ENCODE results near the gene ULBP3. TPM values are rescaled to one million over a fixed set of nuclear protein-coding genes. Genes with fewer than 3 reads are reported as not detected.
A peak's percentile ranks its signal among the peaks of the same experiment; 100 is the strongest.
"Not testable (repeated sequence)": the region's sequence is repeated elsewhere in the genome, so short reads cannot be mapped to it uniquely, and the experiment has no call there.

ULBP3 gene
- total and polyA plus RNA-seq, 5 experiments from 2014 or later = 0.40 to 1.3 (median 0.93) TPM; not detected in 2

DNA sequence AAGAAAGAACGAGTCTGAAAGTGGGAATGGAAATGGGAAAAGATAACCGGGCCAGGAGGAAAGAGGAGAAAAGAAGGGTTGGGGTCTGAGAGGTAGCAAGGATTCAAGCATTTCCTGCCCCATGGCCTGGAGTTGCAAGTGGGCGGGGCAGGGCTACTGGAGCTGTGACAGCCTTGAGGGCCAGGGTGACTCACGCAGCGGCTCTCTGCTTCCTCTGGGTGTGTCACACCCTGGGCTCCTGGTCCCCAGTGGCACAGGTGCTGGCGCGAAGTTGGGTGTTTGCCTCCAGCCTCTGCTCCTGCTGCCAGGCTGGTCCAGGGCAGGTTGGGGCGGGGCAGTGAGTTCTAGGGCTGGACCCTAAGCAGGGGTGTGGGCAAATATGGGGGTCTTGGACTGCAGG, 3.3 kb upstream of the ULBP3 start:
- H3K4me3 Mint-ChIP-seq = no peak overlapping the region
- H3K27ac Mint-ChIP-seq = peak overlapping the region in 1 of 10 donors; percentile 79
- H3K27me3 Mint-ChIP-seq = peaks cover 6 to 15% (median 14%) of the 10 kb centered on the region in 5 donors
- no peak for ATAC-seq
- no peaks in the 10 kb centered on the region for H3K36me3 Mint-ChIP-seq
- H3K9me3 Mint-ChIP-seq = no peaks in the 10 kb centered on the region
- peaks cover 8 to 39% (median 26%) of the 10 kb centered on the region in 4 donors for H3K4me1 Mint-ChIP-seq
- peak in 1 of 10 donors; percentile 35 for DNase-seq
- POLR2A ChIA-PET = no interaction called here

DNA sequence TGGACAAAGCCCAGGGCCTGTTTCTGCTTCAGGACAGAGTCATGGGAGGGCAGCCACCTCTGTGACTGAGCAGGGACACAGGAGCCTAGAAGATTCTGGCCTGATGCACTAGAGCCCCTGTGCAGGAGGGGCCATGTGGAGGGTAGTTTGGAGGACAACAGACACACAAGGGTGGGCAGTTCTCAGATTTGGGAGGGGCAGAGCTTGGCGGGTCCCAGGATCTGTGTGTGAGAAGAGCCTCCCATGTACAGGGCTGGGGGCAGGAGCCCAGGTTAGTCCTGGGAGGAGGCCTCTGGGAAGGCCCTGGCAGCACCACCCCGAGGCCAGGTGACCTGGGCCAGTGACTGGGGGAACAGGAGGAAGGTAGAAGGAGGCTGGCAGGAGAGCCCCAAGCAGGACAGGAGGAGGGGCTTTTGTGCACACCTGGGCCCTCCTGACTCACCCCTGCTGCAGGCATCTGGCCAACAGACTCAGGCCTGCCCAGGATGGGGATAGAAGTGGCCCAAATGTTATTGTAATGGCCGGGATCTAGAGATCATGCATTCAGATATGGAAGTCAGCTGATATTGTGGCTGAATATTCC, 1.4 kb upstream of the ULBP3 start:
- Mint-ChIP-seq H3K4me3 (peak overlapping the region in 7 of 10 donors; percentile 22 to 94 (median 45)), H3K9me3 (no peaks in the 10 kb centered on the region), H3K36me3 (no peaks in the 10 kb centered on the region), H3K27me3 (peaks cover 9 to 20% (median 15%) of the 10 kb centered on the region in 5 donors), H3K27ac (peak overlapping the region in 1 of 10 donors; percentile 24), H3K4me1 (peaks cover 12 to 29% (median 17%) of the 10 kb centered on the region in 4 donors)
- no peak for ATAC-seq
- no peak for DNase-seq
- POLR2A ChIA-PET = interaction anchor here (0.7 kb wide), 1 partner anchor 630 kb away, joined by 3 read pairs; no protein-coding TSS in a partner anchor

DNA sequence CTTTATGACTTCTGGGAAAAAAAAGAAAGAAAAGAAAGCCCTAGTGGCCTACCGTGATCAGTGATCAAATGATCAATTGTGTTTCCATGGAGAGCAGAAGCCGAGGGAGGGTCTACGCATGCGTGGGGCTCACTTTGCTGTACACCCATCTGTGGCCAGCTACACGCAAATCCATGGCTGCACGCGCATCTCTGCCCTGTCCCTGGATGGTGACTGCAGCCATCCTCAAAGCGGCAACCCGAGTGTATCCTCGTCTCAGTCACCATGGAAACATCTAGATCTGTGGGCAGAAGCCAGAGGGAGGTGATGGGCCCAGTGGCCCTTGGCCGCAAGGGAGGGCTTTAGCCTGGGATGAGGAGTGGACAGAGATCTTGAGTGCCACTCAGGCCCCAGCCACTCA, 785 bp upstream of the ULBP3 start:
- Mint-ChIP-seq H3K4me1 (peaks cover 12 to 29% (median 17%) of the 10 kb centered on the region in 4 donors), H3K36me3 (no peaks in the 10 kb centered on the region), H3K27ac (peak overlapping the region in 2 of 10 donors; percentile 14 to 64), H3K27me3 (peaks cover 8 to 20% (median 14%) of the 10 kb centered on the region in 5 donors), H3K9me3 (no peaks in the 10 kb centered on the region), H3K4me3 (peak overlapping the region; percentile 4 to 94 (median 60))
- DNase-seq (no peak), ATAC-seq (no peak)
- POLR2A ChIA-PET = no interaction called here

DNA sequence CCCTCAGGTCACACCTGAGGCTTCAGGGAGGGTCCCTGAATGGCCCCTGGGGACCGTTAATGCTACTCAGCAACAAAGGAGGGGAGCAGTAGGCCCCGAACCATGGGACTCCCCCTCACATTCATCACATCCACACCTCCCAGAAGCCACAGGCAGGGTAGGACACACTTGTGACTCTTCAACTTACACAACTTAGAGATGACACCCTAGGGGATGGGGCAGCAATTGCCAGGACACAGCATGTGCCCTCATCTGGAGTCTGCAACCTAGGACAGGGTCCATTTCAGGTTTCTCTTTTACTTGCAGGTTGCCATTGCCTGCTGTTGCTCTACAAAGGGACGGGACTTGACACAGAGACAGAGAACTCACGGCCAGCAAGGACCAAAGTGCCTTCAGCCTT, 770 bp downstream of the ULBP3 start:
- Mint-ChIP-seq H3K4me1 (peaks cover 12 to 29% (median 17%) of the 10 kb centered on the region in 4 donors), H3K9me3 (no peaks in the 10 kb centered on the region)

DNA sequence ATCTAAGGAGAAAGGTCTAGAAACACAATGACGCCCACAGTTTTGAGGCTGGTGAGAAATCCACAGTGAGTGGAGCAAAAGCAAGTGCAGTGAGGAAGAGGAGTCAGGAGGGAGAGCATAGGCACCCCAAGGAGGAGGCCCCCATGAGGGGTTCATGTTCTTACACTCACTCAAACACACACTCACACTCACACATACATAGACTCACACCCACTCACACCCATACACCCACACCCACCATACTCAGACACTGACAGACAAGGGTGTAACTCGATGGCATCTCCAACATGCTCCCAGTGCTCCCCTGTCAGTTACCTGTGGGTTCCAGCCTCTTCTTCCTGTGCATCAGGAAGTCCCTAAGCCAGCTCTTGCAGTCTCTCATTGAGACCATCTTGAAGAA, 3.8 kb downstream of the ULBP3 start:
- ATAC-seq (no peak), DNase-seq (no peak)
- peaks cover 12 to 22% (median 13%) of the 10 kb centered on the region in 4 donors for H3K4me1 Mint-ChIP-seq
- POLR2A ChIA-PET = no interaction called here
- H3K9me3 Mint-ChIP-seq = no peaks in the 10 kb centered on the region
- H3K27ac Mint-ChIP-seq = peak overlapping the region in 1 of 10 donors; percentile 60
- peaks cover 0 to 21% (median 7%) of the 10 kb centered on the region in 5 donors for H3K27me3 Mint-ChIP-seq
- H3K36me3 Mint-ChIP-seq = peaks cover 0 to 12% (median 5%) of the 10 kb centered on the region in 3 donors
- peak overlapping the region in 1 of 10 donors; percentile 33 for H3K4me3 Mint-ChIP-seq

More for the DNA sequence above, 770 bp downstream of the ULBP3 start:
- peak in 1 of 10 donors; percentile 15 for DNase-seq
- POLR2A ChIA-PET = no interaction called here
- peak overlapping the region; percentile 83 to 94 (median 90) for H3K4me3 Mint-ChIP-seq
- no peak for ATAC-seq
- peaks cover 0 to 18% (median 3%) of the 10 kb centered on the region in 5 donors for H3K27me3 Mint-ChIP-seq
- H3K36me3 Mint-ChIP-seq = peaks cover 0 to 8% (median 5%) of the 10 kb centered on the region in 3 donors
- H3K27ac Mint-ChIP-seq = peak overlapping the region in 4 of 10 donors; percentile 56 to 87 (median 64)

DNA sequence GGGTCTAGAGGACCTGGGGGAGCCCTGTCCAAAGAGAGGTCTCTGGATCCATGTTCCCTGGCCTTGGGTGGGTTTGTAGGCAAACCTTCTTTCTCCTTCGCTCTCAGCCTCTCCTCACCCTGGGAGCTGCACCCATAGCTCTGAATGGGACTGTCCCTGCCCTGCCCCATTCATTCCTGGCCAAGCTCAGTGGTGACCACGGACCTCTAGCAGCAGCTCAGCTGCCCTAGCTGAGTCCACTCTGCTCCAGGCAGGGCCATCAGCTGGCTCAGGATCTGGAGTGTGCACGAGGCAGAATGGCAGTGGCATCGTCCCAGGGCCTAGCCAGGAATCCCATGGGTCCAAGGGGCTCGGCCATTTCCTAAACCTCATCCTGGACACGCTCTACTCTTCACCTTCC, 5.3 kb downstream of the ULBP3 start:
- H3K27me3 Mint-ChIP-seq = peaks cover 4 to 23% (median 21%) of the 10 kb centered on the region in 5 donors
- H3K36me3 Mint-ChIP-seq = peaks cover 0 to 12% (median 5%) of the 10 kb centered on the region in 3 donors

DNA sequence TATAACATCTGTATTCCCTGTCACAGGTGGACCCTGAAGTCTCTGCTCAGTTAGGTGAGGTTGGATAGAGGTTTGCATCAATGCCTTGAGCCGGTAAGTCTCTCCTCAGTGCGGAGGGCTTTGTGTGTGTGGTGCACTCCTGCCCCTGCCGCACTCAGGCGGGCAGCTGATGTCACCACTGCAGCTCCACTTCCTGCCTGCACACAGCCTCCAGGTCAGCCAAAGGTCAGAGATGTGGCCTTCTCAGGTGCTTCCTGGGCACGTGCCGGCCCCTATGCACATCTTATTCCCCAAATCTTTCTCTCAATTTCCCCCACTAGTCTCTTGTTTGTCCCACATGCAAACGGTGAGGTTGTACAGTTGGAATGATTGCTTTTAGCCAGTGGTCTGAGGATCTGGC, 8.9 kb downstream of the ULBP3 start:
- Mint-ChIP-seq H3K27me3 (peaks cover 22 to 48% (median 36%) of the 10 kb centered on the region in 5 donors), H3K4me3 (peak overlapping the region in 1 of 10 donors; percentile 3), H3K36me3 (peaks cover 0 to 12% (median 5%) of the 10 kb centered on the region in 3 donors), H3K27ac (peak overlapping the region in 1 of 10 donors; percentile 40), H3K4me1 (peaks cover 8 to 13% (median 9%) of the 10 kb centered on the region in 4 donors)
- POLR2A ChIA-PET, DNase-seq, H3K9me3 Mint-ChIP-seq: not testable (repeated sequence)
- peak in 1 of 2 donors; percentile 94 for ATAC-seq

More for the DNA sequence above, 5.3 kb downstream of the ULBP3 start:
- Mint-ChIP-seq H3K9me3 (no peaks in the 10 kb centered on the region), H3K4me1 (peaks cover 14 to 16% (median 14%) of the 10 kb centered on the region in 4 donors), H3K4me3 (no peak overlapping the region), H3K27ac (peak overlapping the region in 1 of 10 donors; percentile 79)
- ATAC-seq (no peak), DNase-seq (no peak)
- POLR2A ChIA-PET = no interaction called here

DNA sequence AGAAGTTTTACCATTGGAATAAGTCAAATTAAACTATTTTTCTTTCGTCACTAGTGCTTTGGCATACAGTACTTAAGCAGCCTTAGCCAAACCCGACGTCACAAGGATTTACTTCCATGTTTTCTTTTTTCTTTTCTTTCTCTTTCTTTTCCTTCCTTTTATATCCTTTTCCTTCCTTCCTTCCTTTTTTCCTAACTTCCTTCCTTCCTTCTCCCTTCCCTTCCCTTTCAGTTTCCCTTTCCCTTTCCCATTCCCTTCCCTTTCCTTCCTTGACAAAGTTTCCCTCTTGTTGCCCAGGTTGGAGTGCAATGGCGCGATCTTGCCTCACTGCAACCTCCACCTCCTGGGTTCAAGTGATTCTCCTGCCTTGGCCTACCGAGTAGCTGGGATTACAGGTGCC, 9.9 kb downstream of the ULBP3 start:
- H3K4me3 Mint-ChIP-seq = no peak overlapping the region

DNA sequence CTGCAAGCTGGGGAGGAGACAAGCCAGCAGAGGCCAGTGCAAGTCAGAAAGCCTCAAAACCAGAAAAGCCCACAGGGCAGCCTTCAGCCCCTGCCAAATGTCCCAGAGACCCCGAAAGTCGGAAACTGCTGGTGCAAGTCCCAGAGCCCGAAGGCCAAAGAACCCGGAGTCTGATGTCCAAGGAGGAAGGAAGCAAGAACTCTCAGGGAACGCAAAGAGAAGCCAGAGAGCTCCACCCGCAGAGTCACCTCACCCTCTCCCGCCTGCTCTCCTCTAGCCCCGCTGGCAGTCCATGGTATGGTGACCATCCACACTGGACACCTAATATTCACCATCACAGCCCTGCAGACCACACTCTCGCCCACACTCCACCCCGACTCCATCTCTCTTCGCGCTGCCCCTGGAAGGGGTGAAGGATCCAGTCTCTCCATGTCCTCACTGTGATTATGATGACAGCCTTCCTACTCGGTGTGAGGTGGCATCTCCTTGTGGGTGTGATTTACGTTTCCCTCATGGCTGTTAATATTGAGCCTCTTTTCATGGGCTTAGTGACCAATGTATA, 10.6 kb downstream of the ULBP3 start:
- ATAC-seq (no peak), DNase-seq (no peak)
- H3K9me3 Mint-ChIP-seq = no peaks in the 10 kb centered on the region
- POLR2A ChIA-PET = no interaction called here
- peaks cover 8 to 18% (median 9%) of the 10 kb centered on the region in 4 donors for H3K4me1 Mint-ChIP-seq
- peaks cover 29 to 64% (median 45%) of the 10 kb centered on the region in 5 donors for H3K27me3 Mint-ChIP-seq
- H3K4me3 Mint-ChIP-seq = peak overlapping the region in 1 of 10 donors; percentile 20
- peaks cover 0 to 4% (median 3%) of the 10 kb centered on the region in 3 donors for H3K36me3 Mint-ChIP-seq
- H3K27ac Mint-ChIP-seq = no peak overlapping the region

More for the DNA sequence above, 9.9 kb downstream of the ULBP3 start:
- POLR2A ChIA-PET = no interaction called here
- peaks cover 8 to 18% (median 9%) of the 10 kb centered on the region in 4 donors for H3K4me1 Mint-ChIP-seq
- no peak overlapping the region for H3K27ac Mint-ChIP-seq
- ATAC-seq (no peak), DNase-seq (no peak)
- no peaks in the 10 kb centered on the region for H3K9me3 Mint-ChIP-seq
- H3K27me3 Mint-ChIP-seq = peaks cover 29 to 57% (median 42%) of the 10 kb centered on the region in 5 donors
- H3K36me3 Mint-ChIP-seq = peaks cover 0 to 6% (median 5%) of the 10 kb centered on the region in 3 donors

DNA sequence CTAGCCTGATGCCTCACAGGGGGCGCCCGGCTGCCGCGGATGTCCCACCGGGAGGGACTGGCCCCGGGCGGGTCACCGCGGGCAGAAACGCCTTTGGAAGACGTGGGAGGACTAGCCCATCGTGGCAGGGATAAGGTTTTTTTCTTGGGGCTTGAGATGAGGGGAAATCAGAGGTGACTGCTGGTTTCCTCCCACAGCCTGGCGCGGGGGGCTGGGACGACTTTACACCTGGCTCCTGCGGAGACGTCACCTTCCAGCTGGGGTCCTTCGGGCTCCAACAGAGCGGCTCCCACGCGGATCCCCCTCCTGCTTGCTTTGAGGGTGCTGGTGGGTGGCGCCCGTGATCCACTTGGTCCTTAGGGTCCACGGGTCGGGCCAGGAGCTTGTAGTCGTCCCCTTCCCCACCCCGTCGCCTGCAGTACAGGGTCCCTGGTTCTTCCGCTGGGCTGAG, 11.4 kb downstream of the ULBP3 start:
- POLR2A ChIA-PET = no interaction called here
- H3K36me3 Mint-ChIP-seq = peaks cover 0 to 3% (median 2%) of the 10 kb centered on the region in 3 donors
- H3K9me3 Mint-ChIP-seq = no peaks in the 10 kb centered on the region
- DNase-seq = no peak
- peaks cover 34 to 72% (median 51%) of the 10 kb centered on the region in 5 donors for H3K27me3 Mint-ChIP-seq
- no peak overlapping the region for H3K4me3 Mint-ChIP-seq
- peaks cover 8 to 18% (median 9%) of the 10 kb centered on the region in 4 donors for H3K4me1 Mint-ChIP-seq
- H3K27ac Mint-ChIP-seq = peak overlapping the region in 1 of 10 donors; percentile 5
- ATAC-seq = no peak

DNA sequence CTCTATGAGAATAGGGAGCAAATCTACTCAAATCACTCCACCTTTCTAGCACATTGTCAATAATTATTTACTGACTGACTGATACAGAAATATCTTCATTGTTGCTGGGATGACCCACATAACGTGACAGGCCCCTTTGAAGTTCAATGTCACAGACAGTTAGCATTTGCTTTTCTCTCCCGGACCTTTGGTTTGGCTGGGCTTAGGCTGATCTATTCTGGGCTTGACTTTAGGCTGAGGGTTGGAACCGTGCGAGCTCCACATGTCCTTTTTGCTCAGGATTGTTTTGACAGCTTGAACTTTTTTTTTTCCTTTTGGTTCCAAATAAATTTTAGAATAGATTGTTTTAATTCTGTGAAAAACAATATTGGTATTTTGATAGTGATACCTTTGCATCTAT, 12.0 kb downstream of the ULBP3 start:
- peaks cover 41 to 78% (median 58%) of the 10 kb centered on the region in 5 donors for H3K27me3 Mint-ChIP-seq
- POLR2A ChIA-PET = no interaction called here

DNA sequence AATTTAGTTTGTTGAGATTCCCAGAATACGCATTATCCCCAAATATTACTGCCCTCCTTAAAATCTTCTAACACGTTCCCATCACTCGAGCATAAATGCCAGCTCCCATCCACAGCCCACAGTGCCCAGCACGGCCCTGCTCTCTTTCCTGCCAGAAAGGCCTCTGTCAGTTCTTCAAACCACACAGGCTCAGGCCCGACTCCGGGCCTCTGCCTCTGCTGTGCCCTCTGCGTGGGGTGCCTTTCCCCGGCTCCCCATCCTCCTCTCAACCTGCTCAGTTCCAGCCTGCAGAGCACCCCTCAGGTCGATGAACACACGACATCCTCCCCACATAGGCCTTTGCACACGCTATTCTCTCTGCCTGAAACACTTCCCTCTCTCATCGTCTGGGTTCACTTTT, 12.8 kb downstream of the ULBP3 start:
- H3K9me3 Mint-ChIP-seq = no peaks in the 10 kb centered on the region
- no peak for DNase-seq
- H3K27me3 Mint-ChIP-seq = peaks cover 44 to 84% (median 62%) of the 10 kb centered on the region in 5 donors
- H3K4me1 Mint-ChIP-seq = peaks cover 8 to 18% (median 9%) of the 10 kb centered on the region in 4 donors
- peaks cover 0 to 2% (median 0%) of the 10 kb centered on the region in 3 donors for H3K36me3 Mint-ChIP-seq
- H3K27ac Mint-ChIP-seq = peak overlapping the region in 1 of 10 donors; percentile 53
- no peak for ATAC-seq
- POLR2A ChIA-PET = no interaction called here
- no peak overlapping the region for H3K4me3 Mint-ChIP-seq

More for the DNA sequence above, 12.0 kb downstream of the ULBP3 start:
- Mint-ChIP-seq H3K4me1 (peaks cover 8 to 18% (median 9%) of the 10 kb centered on the region in 4 donors), H3K27ac (no peak overlapping the region), H3K9me3 (no peaks in the 10 kb centered on the region), H3K4me3 (no peak overlapping the region), H3K36me3 (peaks cover 0 to 2% (median under 1%) of the 10 kb centered on the region in 3 donors)
- DNase-seq (no peak), ATAC-seq (no peak)

DNA sequence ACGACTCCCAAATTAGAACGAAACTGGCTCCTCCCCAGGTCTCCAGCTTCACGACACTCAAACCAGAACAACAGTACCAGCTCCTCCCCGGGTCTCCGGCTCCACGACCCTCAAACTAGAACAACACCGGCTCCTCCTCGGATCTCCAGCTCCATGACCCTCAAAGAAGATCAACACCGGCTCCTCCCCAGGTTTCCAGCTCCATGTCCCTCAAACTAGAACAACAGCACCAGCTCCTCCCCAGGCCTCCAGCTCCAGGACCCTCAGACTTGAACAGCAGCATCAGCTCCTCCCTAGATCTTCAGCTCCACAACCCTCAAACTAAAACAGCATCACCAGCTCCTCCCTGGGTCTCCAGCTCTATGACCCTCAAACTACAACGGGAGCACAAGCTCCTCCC, 13.8 kb downstream of the ULBP3 start:
- DNase-seq = no peak
- Mint-ChIP-seq H3K9me3 (no peaks in the 10 kb centered on the region), H3K27me3 (peaks cover 49 to 88% (median 69%) of the 10 kb centered on the region in 5 donors), H3K4me1 (peaks cover 5 to 15% (median 6%) of the 10 kb centered on the region in 4 donors), H3K4me3 (no peak overlapping the region), H3K36me3 (peaks cover 0 to 2% (median 0%) of the 10 kb centered on the region in 3 donors), H3K27ac (peak overlapping the region in 1 of 10 donors; percentile 74)
- POLR2A ChIA-PET = no interaction called here
- no peak for ATAC-seq
